ENCODE results near the gene CTIF.
A peak's percentile ranks its signal among the peaks of the same experiment; 100 is the strongest.

CTIF gene

GRCh38 chr18:48835119-48835518, 296.3 kb downstream of the CTIF start:
- H2BK12ac ChIP-seq (ENCODE audit: low read length): no peak overlapping the region
- no peaks in the 10 kb centered on the region for H3K9me3 ChIP-seq (replicated peaks in 1 of 2; ENCODE audit: control insufficient read depth in 2 of 2, insufficient read depth in 1 of 2, low read depth in 1 of 2, low read length in 2 of 2)
- H4K91ac ChIP-seq (ENCODE audit: low read depth, low read length, poor library complexity): no peak overlapping the region
- no peak overlapping the region for H3K14ac ChIP-seq (ENCODE audit: low read length)
- no peak for DNase-seq (ENCODE audit: low spot score)
- no peaks in the 10 kb centered on the region for H3K27me3 ChIP-seq (ENCODE audit: control insufficient read depth in 3 of 3, insufficient read depth in 3 of 3, low read depth in 1 of 3, low read length in 3 of 3)
- H2AK5ac ChIP-seq (ENCODE audit: low read depth, low read length): no peak overlapping the region
- peaks cover 9 to 18% of the 10 kb centered on the region in 2 donors for H3K4me1 ChIP-seq (ENCODE audit: control insufficient read depth in 2 of 2, insufficient read depth in 1 of 2, low read depth in 1 of 2, low read length in 2 of 2)
- H2BK5ac ChIP-seq (ENCODE audit: low read length): peak overlapping the region; percentile 43
- H3K79me1 ChIP-seq (ENCODE audit: low read depth, low read length): no peaks in the 10 kb centered on the region
- H3K27ac ChIP-seq (replicated peaks; ENCODE audit: low read length): no peak overlapping the region
- no peak overlapping the region for H2BK15ac ChIP-seq (ENCODE audit: low read length)
- no peak overlapping the region for H3K4me3 ChIP-seq (ENCODE audit: low read length in 2 of 2)
- no peak overlapping the region for H3K23ac ChIP-seq (ENCODE audit: low read depth, low read length, poor library complexity)
- H4K8ac ChIP-seq (ENCODE audit: low read depth, low read length): no peak overlapping the region
- no peaks in the 10 kb centered on the region for H3K36me3 ChIP-seq (replicated peaks in 1 of 2; ENCODE audit: control insufficient read depth in 2 of 2, insufficient read depth in 2 of 2, low read length in 2 of 2)
- no CpG with 5 or more reads among the region's 3 CpGs for WGBS, 2 donors (ENCODE audit: extremely low coverage in 2 of 2, insufficient read length in 2 of 2, insufficient replicate concordance in 1 of 2)
- H3K9ac ChIP-seq (ENCODE audit: low read depth, low read length, poor library complexity): no peak overlapping the region
- no peak overlapping the region for H3K4ac ChIP-seq (ENCODE audit: low read length)
- H3K18ac ChIP-seq (ENCODE audit: low read length): no peak overlapping the region
- H2AFZ ChIP-seq (ENCODE audit: low read length): no peak overlapping the region
- no peak overlapping the region for H3K4me2 ChIP-seq (ENCODE audit: insufficient read depth, low read length, poor library complexity, severe bottlenecking)
- no peak overlapping the region for H2BK120ac ChIP-seq (ENCODE audit: low read depth, low read length)

GRCh38 chr18:48835745-48836170, 296.9 kb downstream of the CTIF start:
- no peak overlapping the region for H3K27ac ChIP-seq (replicated peaks; ENCODE audit: low read length)
- WGBS, 2 donors (ENCODE audit: extremely low coverage in 2 of 2, insufficient read length in 2 of 2, insufficient replicate concordance in 1 of 2): no CpG with 5 or more reads among the region's 3 CpGs
- DNase-seq (ENCODE audit: low spot score): no peak

GRCh38 chr18:48836231-48836805, 297.5 kb downstream of the CTIF start:
- H2BK12ac ChIP-seq (ENCODE audit: low read length): no peak overlapping the region
- H3K4me2 ChIP-seq (ENCODE audit: insufficient read depth, low read length, poor library complexity, severe bottlenecking): no peak overlapping the region
- no peak overlapping the region for H4K91ac ChIP-seq (ENCODE audit: low read depth, low read length, poor library complexity)
- DNase-seq (ENCODE audit: low spot score): no peak
- H2AK5ac ChIP-seq (ENCODE audit: low read depth, low read length): peak overlapping the region; percentile 86
- no peaks in the 10 kb centered on the region for H3K9me3 ChIP-seq (replicated peaks in 1 of 2; ENCODE audit: control insufficient read depth in 2 of 2, insufficient read depth in 1 of 2, low read depth in 1 of 2, low read length in 2 of 2)
- H4K8ac ChIP-seq (ENCODE audit: low read depth, low read length): no peak overlapping the region
- H3K4me3 ChIP-seq (ENCODE audit: low read length in 2 of 2): no peak overlapping the region
- no peak overlapping the region for H3K27ac ChIP-seq (replicated peaks; ENCODE audit: low read length)
- no peak overlapping the region for H2AFZ ChIP-seq (ENCODE audit: low read length)
- H3K14ac ChIP-seq (ENCODE audit: low read length): peak overlapping the region; percentile 60
- H3K36me3 ChIP-seq (replicated peaks in 1 of 2; ENCODE audit: control insufficient read depth in 2 of 2, insufficient read depth in 2 of 2, low read length in 2 of 2): no peaks in the 10 kb centered on the region
- H2BK5ac ChIP-seq (ENCODE audit: low read length): peak overlapping the region; percentile 43
- no peaks in the 10 kb centered on the region for H3K79me1 ChIP-seq (ENCODE audit: low read depth, low read length)
- no CpG with 5 or more reads among the region's 4 CpGs for WGBS, 2 donors (ENCODE audit: extremely low coverage in 2 of 2, insufficient read length in 2 of 2, insufficient replicate concordance in 1 of 2)
- H2BK120ac ChIP-seq (ENCODE audit: low read depth, low read length): peak overlapping the region; percentile 16
- peak overlapping the region; percentile 78 for H3K18ac ChIP-seq (ENCODE audit: low read length)
- peaks cover 10 to 16% of the 10 kb centered on the region in 2 donors for H3K4me1 ChIP-seq (ENCODE audit: control insufficient read depth in 2 of 2, insufficient read depth in 1 of 2, low read depth in 1 of 2, low read length in 2 of 2)
- no peak overlapping the region for H3K23ac ChIP-seq (ENCODE audit: low read depth, low read length, poor library complexity)
- H3K4ac ChIP-seq (ENCODE audit: low read length): peak overlapping the region; percentile 8
- H3K27me3 ChIP-seq (ENCODE audit: control insufficient read depth in 3 of 3, insufficient read depth in 3 of 3, low read depth in 1 of 3, low read length in 3 of 3): no peaks in the 10 kb centered on the region
- peak overlapping the region; percentile 24 for H3K9ac ChIP-seq (ENCODE audit: low read depth, low read length, poor library complexity)
- peak overlapping the region; percentile 91 for H2BK15ac ChIP-seq (ENCODE audit: low read length)

More at GRCh38 chr18:48835745-48836170, 296.9 kb downstream of the CTIF start:
- peak overlapping the region; percentile 65 for H2AK5ac ChIP-seq (ENCODE audit: low read depth, low read length)
- no peak overlapping the region for H2BK120ac ChIP-seq (ENCODE audit: low read depth, low read length)
- no peaks in the 10 kb centered on the region for H3K36me3 ChIP-seq (replicated peaks in 1 of 2; ENCODE audit: control insufficient read depth in 2 of 2, insufficient read depth in 2 of 2, low read length in 2 of 2)
- H3K27me3 ChIP-seq (ENCODE audit: control insufficient read depth in 3 of 3, insufficient read depth in 3 of 3, low read depth in 1 of 3, low read length in 3 of 3): no peaks in the 10 kb centered on the region
- no peaks in the 10 kb centered on the region for H3K79me1 ChIP-seq (ENCODE audit: low read depth, low read length)
- no peak overlapping the region for H3K14ac ChIP-seq (ENCODE audit: low read length)
- no peak overlapping the region for H3K4me2 ChIP-seq (ENCODE audit: insufficient read depth, low read length, poor library complexity, severe bottlenecking)
- H3K4me3 ChIP-seq (ENCODE audit: low read length in 2 of 2): no peak overlapping the region
- no peak overlapping the region for H3K18ac ChIP-seq (ENCODE audit: low read length)
- H3K4me1 ChIP-seq (ENCODE audit: control insufficient read depth in 2 of 2, insufficient read depth in 1 of 2, low read depth in 1 of 2, low read length in 2 of 2): peaks cover 10 to 18% of the 10 kb centered on the region in 2 donors
- H3K9ac ChIP-seq (ENCODE audit: low read depth, low read length, poor library complexity): no peak overlapping the region
- no peak overlapping the region for H4K91ac ChIP-seq (ENCODE audit: low read depth, low read length, poor library complexity)
- peak overlapping the region; percentile 43 for H2BK5ac ChIP-seq (ENCODE audit: low read length)
- H3K4ac ChIP-seq (ENCODE audit: low read length): no peak overlapping the region
- H3K23ac ChIP-seq (ENCODE audit: low read depth, low read length, poor library complexity): no peak overlapping the region
- H2BK15ac ChIP-seq (ENCODE audit: low read length): no peak overlapping the region
- H4K8ac ChIP-seq (ENCODE audit: low read depth, low read length): no peak overlapping the region
- H3K9me3 ChIP-seq (replicated peaks in 1 of 2; ENCODE audit: control insufficient read depth in 2 of 2, insufficient read depth in 1 of 2, low read depth in 1 of 2, low read length in 2 of 2): no peaks in the 10 kb centered on the region
- H2BK12ac ChIP-seq (ENCODE audit: low read length): no peak overlapping the region
- H2AFZ ChIP-seq (ENCODE audit: low read length): no peak overlapping the region

GRCh38 chr18:48836806-48837615, 298.2 kb downstream of the CTIF start:
- no peak overlapping the region for H3K4me3 ChIP-seq (ENCODE audit: low read length in 2 of 2)
- H3K4ac ChIP-seq (ENCODE audit: low read length): no peak overlapping the region
- peak overlapping the region; percentile 24 for H3K9ac ChIP-seq (ENCODE audit: low read depth, low read length, poor library complexity)
- H3K27ac ChIP-seq (replicated peaks; ENCODE audit: low read length): no peak overlapping the region
- peak overlapping the region; percentile 16 for H2BK120ac ChIP-seq (ENCODE audit: low read depth, low read length)
- H3K4me1 ChIP-seq (ENCODE audit: control insufficient read depth in 2 of 2, insufficient read depth in 1 of 2, low read depth in 1 of 2, low read length in 2 of 2): peaks cover 12 to 18% of the 10 kb centered on the region in 2 donors
- H2AK5ac ChIP-seq (ENCODE audit: low read depth, low read length): peak overlapping the region; percentile 86
- H2BK15ac ChIP-seq (ENCODE audit: low read length): peak overlapping the region; percentile 91
- no peaks in the 10 kb centered on the region for H3K36me3 ChIP-seq (replicated peaks in 1 of 2; ENCODE audit: control insufficient read depth in 2 of 2, insufficient read depth in 2 of 2, low read length in 2 of 2)
- H3K4me2 ChIP-seq (ENCODE audit: insufficient read depth, low read length, poor library complexity, severe bottlenecking): no peak overlapping the region
- no peak overlapping the region for H2AFZ ChIP-seq (ENCODE audit: low read length)
- peak overlapping the region; percentile 75 for H3K18ac ChIP-seq (ENCODE audit: low read length)
- no peak overlapping the region for H4K8ac ChIP-seq (ENCODE audit: low read depth, low read length)
- no CpG with 5 or more reads among the region's 13 CpGs for WGBS, 2 donors (ENCODE audit: extremely low coverage in 2 of 2, insufficient read length in 2 of 2, insufficient replicate concordance in 1 of 2)
- no peak overlapping the region for H2BK12ac ChIP-seq (ENCODE audit: low read length)
- H2BK5ac ChIP-seq (ENCODE audit: low read length): peak overlapping the region; percentile 43
- H3K27me3 ChIP-seq (ENCODE audit: control insufficient read depth in 3 of 3, insufficient read depth in 3 of 3, low read depth in 1 of 3, low read length in 3 of 3): no peaks in the 10 kb centered on the region
- H3K9me3 ChIP-seq (replicated peaks in 1 of 2; ENCODE audit: control insufficient read depth in 2 of 2, insufficient read depth in 1 of 2, low read depth in 1 of 2, low read length in 2 of 2): no peaks in the 10 kb centered on the region
- no peak overlapping the region for H3K14ac ChIP-seq (ENCODE audit: low read length)
- H4K91ac ChIP-seq (ENCODE audit: low read depth, low read length, poor library complexity): no peak overlapping the region
- H3K23ac ChIP-seq (ENCODE audit: low read depth, low read length, poor library complexity): no peak overlapping the region
- DNase-seq (ENCODE audit: low spot score): no peak
- no peaks in the 10 kb centered on the region for H3K79me1 ChIP-seq (ENCODE audit: low read depth, low read length)
